GM18873 (cell line): ENCODE results near the gene DUOXA2.

Experiments
- ATAC-seq: cut with Tn5 transposase; IDR thresholded peaks from one replicate; pipeline ENCODE4 v1.9.1; 2021; ENCODE audit warnings: mild to moderate bottlenecking, moderate library complexity, moderate number of reproducible peaks; ENCODE audit not compliant: unreplicated experiment, low FRiP score

The DUOXA2 gene

DNA sequence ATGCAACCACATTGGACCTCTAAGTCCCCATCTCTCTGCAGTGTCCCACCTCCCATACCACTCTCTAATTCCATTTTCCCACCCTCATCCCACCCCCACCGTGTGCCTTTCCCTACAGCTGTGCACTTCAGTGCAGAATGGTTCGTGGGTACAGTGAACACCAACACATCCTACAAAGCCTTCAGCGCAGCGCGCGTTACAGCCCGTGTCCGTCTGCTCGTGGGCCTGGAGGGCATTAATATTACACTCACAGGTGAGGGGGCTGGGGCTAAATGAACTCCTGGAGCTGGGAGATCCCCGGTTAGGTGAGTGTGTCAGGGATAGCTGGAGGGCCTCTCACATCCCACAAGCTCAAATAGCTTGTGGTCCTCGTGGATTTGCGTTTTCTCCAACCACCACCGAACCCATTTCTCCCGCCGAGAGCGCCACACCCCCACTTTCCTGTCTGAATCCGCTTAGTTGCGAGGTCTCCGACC, 1.9 kb downstream of the DUOXA2 start:
- ATAC-seq, result no peak

DNA sequence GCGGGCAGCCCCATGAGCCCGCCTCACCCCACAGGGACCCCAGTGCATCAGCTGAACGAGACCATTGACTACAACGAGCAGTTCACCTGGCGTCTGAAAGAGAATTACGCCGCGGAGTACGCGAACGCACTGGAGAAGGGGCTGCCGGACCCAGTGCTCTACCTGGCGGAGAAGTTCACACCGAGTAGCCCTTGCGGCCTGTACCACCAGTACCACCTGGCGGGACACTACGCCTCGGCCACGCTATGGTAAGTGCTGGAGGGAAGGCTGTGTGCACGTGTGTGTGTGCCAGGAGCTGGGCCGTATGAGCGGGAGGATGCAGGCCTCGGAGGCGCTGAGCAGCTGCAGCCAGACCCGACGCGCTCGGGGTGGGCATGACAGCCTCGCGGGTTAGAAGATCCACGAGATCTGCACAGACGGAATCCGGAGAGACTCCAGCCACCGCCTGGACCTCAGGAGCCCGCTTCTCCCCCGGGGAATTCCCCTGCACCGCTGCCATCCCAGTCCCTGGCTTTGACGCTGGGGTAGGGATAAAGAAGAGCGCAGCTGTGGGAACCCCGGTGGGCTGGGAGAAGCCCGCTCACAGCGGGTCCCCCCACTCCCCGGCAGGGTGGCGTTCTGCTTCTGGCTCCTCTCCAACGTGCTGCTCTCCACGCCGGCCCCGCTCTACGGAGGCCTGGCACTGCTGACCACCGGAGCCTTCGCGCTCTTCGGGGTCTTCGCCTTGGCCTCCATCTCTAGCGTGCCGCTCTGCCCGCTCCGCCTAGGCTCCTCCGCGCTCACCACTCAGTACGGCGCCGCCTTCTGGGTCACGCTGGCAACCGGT, 2.6 kb downstream of the DUOXA2 start:
- no peak for ATAC-seq

- ATAC-seq, result peak; percentile 16
Measured at GRCh38 chr15:45117308-45118130, 3.4 kb downstream of the DUOXA2 start.

DNA sequence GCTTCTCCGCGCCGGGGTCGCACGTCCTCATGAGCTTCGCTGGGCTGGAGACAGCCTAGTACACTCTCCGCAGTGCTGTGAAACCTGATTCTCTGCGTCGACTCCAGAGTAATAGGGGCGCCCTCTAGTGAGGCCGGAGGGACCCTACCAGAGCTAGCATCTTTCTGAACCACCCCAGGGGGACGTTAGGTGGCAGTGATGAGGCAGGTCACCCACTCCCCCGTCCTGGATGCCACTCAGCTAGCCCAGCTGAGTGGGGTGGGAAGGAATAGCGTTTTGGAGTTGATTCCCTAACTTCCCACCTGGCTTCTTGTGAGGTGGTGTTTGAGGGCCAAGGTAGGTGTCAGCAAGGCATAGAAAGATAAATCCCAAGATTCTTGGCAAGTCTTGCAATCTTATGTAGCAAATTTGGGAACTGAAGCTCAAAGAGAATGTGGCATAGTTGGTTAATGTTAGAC, 4.0 kb downstream of the DUOXA2 start:
- ATAC-seq, result peak; percentile 87

DNA sequence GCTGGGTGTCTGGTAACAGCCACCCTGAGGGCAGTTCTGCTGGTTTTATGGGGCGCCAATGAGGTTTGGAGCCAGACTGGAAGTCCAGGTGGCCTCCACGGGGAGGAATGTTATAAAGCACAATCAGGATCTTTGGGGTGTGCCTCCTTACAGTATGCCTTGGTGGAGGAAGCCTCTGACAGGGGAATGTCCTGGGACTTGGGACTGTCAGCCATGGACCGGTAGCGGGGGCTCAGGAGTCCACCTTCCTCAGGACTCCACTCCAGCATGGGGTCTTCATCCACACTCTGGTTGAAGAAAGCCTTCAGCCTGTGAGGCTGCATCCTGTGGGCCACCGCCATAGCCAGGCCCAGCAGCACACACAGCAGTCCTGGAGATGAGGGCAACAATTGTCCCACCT, 4.9 kb downstream of the DUOXA2 start:
- ATAC-seq, result no peak

DNA sequence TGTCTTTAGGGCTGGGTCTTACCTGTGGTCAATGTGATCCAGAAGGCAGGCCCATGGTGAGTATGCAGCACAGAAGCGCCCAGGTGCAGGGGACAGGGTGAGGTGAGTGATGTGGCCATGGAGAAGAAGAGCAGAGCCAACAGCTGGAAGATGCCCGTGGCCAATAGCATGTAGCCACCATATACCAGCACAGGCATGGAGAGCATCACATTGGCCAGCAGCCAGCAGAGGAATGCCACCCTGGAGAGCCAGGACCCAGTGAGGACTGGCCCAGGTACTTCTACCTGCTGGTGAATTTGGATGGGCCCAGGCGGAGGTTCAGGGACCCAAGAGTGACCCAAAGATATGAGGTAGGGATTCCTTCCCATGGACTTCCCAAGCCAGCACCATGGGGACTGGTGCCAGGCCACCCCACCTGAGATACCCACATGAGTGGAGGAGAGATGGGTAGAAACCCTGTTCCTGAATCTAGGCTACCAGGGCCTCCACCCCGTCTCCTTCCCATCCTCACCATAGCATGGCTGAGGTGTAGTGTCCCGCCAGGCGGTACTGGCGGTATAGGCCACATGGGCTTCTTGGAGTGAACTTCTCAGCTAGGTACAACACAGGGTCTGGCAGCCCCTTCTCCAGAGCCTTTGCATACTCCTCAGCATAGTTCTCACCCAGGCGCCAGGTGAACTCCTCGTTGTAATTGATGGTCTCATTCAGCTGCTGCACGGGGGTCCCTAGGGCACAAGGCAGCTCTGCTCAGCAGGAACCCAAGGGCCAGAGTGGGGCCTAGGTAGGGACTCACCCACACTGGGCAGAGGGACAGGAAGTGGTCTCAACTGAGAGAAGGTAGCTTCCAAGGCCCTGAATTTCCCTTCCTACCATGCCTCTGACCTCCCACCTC, 6.2 kb downstream of the DUOXA2 start:
- ATAC-seq, result no peak

DNA sequence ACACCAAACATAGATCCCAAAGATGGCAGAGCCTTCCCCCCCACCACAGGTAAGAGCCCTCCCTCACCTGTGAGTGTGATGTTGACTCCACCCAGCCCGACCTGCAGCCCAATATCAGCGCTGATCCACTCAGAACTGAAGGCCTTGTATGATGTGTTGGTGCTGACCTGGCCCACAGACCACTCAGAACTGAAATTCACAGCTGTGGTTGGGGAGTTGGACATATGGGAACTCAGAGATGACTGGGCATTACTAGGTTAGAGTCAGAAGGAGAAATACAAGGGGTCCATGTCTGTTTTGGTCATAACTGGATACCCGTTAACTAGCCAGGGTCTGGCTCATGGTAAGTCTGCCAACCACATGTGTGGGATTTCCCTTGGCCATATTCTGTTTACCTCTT, 6.9 kb downstream of the DUOXA2 start:
- ATAC-seq, result no peak

- no peak for ATAC-seq
Measured at GRCh38 chr15:45121706-45122417, 7.7 kb downstream of the DUOXA2 start.

DNA sequence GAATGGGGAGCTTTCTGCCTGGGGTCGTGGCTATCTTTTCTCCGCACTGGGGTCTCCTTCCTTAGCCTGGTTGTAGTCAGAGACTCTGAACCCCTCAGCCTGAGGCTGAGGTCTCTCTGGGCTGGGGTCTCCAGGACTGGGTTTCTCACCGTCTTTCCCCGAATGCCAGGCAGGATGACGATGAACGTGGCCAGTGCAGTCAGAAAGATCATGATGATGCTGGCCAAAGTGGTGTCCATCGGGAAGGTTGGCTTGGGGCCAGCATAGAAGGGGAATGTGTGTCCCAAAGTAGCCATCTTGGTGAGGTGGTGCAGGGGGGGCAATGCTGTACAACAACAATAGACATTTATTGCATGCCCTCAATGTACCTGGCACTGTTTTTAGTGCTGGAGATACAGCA, 8.6 kb downstream of the DUOXA2 start:
- ATAC-seq, result no peak

GRCh38 chr15:45123397-45123796, 9.3 kb downstream of the DUOXA2 start:
- ATAC-seq, result no peak

DNA sequence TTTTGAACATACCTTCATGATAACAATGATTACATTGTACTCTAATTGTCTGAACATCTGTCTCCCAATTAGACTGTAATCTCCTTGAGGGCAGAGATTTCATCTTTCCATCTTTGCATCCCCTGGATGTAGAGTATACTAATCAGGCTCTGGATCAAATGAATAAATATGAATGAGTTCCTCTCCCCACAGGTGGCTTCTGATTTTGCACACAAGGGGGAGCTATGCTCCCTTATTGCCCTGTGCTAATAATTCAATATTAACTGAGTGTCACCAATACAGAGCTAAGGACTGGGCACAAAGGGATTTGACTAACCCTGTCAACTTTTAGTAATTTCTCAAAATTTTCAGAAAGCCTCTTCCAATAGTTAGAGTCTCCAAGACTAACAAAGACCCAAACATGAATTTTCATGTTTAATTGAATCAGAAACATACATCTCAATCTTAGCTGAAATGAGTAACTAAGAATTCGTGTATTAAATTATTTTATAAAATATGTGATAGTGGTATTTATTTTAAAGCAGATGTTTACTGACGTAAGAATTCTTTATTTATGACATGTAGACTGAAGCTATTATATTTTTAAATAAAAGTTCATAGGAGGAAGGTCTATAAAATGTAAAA, 12.5 kb downstream of the DUOXA2 start:
- ATAC-seq, result no peak

DNA sequence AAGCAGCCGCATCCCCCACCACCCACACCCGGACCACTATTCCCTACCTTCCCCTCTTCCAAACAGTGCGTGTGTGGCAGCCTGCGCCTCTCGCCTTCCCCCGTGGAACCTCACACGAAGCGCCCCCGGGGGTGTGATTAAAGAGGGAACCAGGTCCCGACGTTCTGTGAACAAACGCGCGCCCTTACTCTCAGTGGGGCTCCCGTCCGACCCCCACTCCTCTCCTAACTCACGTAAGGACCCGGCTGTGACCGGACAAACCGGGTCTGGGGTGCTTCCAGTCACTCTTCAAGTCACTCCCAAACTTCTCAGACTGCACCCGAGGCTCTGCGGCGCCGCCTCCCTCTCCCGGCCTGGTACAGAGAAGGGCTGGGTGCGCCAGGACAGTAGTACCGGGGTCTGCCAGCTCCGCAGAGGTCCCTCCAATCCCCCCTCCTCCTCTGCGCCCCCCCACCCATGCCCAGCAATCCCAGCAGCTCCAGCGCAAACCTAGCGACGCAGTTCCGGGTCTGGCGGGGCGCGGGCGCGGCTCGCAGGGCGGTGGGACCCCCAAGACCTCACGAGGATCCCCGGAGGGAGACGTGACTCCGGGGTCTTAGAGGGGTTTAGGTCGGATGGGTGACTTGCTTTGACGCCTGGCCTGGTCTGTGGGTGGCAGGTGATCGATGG, 15.0 kb downstream of the DUOXA2 start:
- no peak for ATAC-seq

GRCh38 chr15:45129651-45130129, 15.6 kb downstream of the DUOXA2 start, which contains the start of the genes DUOX1 and DUOXA1:
TSS of gene DUOX1 (plus strand) at chr15:45129994. CDS start at chr15:45131967, 1,973 bp downstream.
TSS of gene DUOXA1 (minus strand) at chr15:45129879. CDS start at chr15:45123014, 6,865 bp downstream.
- ATAC-seq, result no peak

DNA sequence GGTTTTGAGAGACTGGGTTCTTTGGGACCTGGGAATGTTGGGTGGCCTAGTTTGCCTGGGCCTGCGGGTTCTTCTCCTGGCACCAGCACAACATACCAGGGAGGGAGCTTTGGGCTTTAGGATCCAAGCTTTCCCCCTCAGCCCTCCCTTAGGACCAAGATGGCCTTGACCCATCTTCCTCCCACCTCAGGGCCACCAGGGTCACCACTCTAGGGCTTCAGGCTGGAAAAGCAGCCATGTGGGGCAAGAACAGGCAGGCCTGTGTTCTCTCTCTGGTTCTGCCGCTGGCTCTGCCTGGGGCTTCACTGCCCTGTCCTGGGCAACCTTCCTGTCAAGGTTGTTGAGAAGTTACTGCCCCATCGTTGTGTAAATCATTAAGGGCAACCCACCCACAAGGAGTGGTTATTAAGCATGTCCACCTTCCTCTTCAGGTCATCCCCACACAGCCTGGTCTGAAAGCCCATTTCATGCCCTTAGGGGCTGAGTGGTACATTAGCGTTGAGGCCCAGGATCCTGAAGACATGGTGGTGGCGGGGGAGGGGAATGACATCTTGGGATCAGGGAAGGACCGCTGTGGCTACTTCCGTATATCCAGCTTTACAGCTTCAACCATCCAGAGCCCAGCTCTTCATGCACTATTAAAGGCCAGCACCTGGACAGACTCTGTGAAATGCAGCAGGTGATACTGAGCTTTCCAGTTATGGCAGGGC, 16.3 kb downstream of the DUOXA2 start:
- ATAC-seq, result no peak

DNA sequence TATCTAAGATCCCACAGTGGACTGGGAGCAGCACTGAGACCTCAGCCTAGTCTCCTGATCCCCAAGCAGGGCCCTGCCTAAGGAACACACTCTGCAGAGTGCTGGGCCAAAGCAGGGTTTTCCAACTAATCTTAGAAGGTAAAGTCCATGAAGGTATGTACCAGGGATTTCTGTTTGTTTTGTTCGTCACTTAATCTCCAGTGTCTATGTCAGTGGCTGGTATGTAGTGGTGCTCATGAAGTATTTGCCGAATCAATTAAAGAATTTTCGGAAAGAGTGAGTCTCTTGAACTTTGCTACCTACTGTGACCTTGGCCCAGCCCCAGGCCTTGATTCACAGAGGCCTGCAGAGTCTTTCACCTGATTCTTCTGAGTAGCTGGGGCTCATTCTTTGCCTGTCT, 17.4 kb downstream of the DUOXA2 start:
- ATAC-seq, result no peak

- no peak for ATAC-seq
Measured at GRCh38 chr15:45132844-45133560, 18.9 kb downstream of the DUOXA2 start.

DNA sequence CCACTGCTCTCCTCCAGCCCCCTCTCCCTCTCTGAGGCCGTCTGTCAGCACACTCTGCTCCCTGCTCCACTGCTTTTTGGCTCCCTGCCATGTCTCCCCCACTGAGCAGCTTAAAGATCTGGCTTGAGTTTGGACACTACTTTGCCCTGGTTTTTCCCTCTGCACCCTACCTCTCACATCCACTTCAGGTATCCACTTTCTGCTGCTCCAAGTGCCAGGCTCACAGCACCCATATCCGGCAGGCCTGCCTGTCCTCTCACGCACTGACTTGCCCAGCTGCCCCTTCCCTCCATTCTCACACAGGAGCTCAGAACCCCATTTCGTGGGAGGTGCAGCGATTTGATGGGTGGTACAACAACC, 19.4 kb downstream of the DUOXA2 start:
- ATAC-seq, result no peak
